IPS-20b (cell line): ENCODE results near the gene KRTAP10-2.
"Not testable (repeated sequence)": the region's sequence is repeated elsewhere in the genome, so short reads cannot be mapped to it uniquely, and the experiment has no call there.

Experiments used
- H3K27ac ChIP-seq: one replicate; pipeline ENCODE4 v1.5.1; 2013; ENCODE audit warnings: low read length
- H3K27me3 ChIP-seq: 2 replicates; pipeline ENCODE4 v1.6.1; 2013; ENCODE audit warnings: mild to moderate bottlenecking, low read length, inconsistent platforms; ENCODE audit not compliant: insufficient read depth
- H3K36me3 ChIP-seq: 2 replicates; pipeline ENCODE4 v1.6.1; 2013; ENCODE audit warnings: low read depth, mild to moderate bottlenecking, inconsistent platforms, low read length, moderate library complexity; ENCODE audit not compliant: insufficient read depth
- H3K4me1 ChIP-seq: 2 replicates; pipeline ENCODE4 v1.6.1; 2013; ENCODE audit warnings: mild to moderate bottlenecking, control low read depth, inconsistent platforms, low read length, moderate library complexity; ENCODE audit not compliant: insufficient read depth
- H3K4me3 ChIP-seq: 2 replicates; pipeline ENCODE4 v1.5.1; 2013; ENCODE audit warnings: mild to moderate bottlenecking, low read length, inconsistent platforms
- H3K9ac ChIP-seq: 2 replicates; pipeline ENCODE4 v1.6.1; 2013; ENCODE audit warnings: low read depth, mild to moderate bottlenecking, inconsistent platforms, low read length, moderate library complexity
- H3K9me3 ChIP-seq: 2 replicates; pipeline ENCODE4 v1.6.1; 2013; ENCODE audit warnings: mild to moderate bottlenecking, low read depth, low read length, inconsistent platforms; ENCODE audit not compliant: insufficient read depth

The KRTAP10-2 gene

DNA sequence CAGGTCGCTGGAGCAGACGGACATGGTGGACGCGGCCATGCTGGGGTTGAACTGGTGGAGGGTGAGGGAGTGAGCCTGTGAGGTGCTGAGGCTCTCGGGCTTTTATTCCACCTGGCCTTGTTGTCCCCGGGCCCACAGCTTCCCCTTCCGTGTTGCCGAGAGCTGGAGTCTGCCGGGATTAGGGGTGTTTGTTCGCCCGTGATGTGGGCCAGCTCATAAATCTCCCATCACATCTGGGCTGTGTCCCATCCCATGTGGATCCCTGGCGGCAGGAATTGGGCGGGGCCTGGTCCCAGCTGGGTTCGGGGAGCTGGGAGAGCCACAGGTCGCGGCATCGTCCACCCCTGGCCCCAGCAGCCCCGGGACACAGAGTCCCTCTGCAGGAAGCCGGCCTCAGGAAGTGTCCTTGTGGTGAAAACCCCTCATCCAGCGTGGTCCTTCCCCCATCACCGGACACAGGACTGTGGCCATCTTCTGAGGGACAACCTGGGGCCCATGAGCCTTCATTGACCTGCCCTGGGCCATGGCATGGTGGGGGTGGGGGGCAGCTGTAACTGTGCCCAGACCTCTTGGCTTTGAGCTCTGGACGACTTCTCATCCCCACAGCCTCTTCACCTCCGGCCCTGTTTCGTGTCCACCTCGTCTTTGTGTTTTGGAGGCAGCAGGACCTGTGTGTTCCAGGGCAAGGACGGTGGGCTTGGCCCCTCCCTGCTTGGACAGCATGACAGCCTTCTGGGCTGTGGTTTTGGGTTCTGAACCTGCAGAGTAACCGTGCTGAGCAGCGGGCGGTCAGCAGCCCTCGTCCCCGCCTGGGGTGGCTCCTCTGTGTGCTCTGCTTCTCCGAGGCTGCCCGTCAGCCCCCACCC, 41.4 kb upstream of the KRTAP10-2 start, which contains the start of gene KRTAP10-6:
KRTAP10-6 (minus strand) TSS at position 60 of the 866 bp plus-strand sequence; CDS start at position 39, 21 bp downstream.
- H3K9ac ChIP-seq, result no peak within 1 kb of the TSS
- peaks cover 8% of the 10 kb centered on the region; the same call in 1 of the 2 replicates for H3K4me1 ChIP-seq
- H3K27me3 ChIP-seq, result no peaks in the 10 kb centered on the region
- no peak within 1 kb of the TSS for H3K27ac ChIP-seq
- no peak within 1 kb of the TSS for H3K4me3 ChIP-seq
- no peaks in the 10 kb centered on the region for H3K36me3 ChIP-seq
- H3K9me3 ChIP-seq, result no peaks in the 10 kb centered on the region

DNA sequence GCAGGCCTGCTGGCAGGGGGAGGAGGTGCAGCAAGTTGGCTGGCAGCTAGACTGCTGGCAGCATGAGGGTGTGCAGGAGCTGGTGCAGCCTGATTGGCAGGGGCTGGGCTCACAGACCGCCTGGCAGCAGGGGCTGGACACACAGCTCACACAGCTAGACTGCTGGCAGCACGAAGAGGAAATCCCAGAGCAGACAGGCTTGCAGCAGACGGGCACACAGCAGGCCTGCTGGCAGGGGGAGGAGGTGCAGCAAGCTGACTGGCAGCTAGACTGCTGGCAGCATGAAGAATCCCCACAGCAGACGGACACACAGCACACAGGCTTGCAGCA, 40.5 kb upstream of the KRTAP10-2 start:
- not testable (repeated sequence) for H3K36me3 ChIP-seq, H3K9ac ChIP-seq, H3K27ac ChIP-seq, H3K4me3 ChIP-seq, H3K4me1 ChIP-seq, H3K27me3 ChIP-seq, H3K9me3 ChIP-seq

DNA sequence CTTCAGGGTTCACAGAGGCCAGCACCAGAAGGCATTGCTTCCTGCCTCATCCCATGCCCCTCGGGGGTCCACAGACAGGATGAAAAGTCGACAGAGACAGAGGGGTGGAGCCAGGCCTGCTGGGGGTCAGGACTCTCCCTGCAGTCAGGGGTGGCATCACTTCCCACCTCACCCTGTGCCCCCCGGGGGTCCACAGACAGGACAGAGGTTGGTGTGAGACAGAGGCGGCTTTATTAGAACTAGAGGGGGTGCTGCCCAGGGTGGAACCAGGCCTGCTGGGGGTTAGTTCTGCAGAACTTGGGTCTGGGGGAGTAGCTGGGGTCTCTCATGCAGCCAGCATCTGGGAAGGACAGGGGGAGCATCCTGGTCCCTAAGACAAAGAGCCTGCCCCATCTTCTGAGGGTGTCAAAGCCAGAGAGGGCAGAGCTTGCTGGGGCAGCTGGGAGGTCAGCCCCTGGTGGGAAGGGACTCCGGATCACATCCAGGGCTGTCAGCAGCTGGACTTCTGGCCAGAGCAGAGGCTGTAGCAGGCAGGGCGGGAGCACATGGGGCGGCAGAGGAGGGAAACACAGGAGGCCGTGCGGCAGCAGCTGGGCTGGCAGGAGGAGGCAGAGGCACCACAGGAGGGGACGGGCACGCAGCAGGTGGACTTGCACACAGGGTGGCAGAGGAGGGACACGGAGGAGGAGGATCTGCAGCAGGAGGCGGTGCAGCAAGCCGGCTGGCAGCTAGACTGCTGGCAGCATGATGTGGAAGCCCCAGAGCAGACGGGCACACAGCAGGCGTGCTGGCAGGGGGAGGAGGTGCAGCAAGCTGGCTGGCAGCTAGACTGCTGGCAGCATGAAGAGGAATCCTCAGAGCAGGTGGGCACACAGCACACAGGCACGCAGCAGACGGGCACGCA, 39.8 kb upstream of the KRTAP10-2 start:
- H3K27me3 ChIP-seq, H3K4me1 ChIP-seq, H3K27ac ChIP-seq, H3K4me3 ChIP-seq, H3K36me3 ChIP-seq, H3K9ac ChIP-seq, H3K9me3 ChIP-seq: not testable (repeated sequence)

DNA sequence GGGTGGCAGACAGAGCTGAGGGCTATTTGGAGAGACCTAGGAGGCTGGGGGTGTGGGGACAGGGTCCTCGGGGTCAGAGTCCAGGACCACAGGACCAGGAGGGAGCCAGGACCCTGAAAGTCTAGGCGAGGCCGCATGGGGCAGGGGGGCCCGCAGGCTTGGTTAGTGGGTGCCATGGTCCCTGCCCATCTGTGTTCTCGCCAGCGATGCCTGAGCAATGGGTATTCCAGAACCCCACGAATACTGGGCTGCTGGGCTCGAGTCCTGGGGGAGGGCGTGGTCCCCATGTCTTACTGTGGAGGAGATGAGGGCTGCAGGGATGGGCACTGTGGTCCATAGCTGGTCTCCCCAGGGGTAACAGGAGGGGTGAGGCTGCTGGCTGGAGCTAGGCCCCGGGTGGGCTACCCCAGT, 39.0 kb upstream of the KRTAP10-2 start:
- Histone ChIP-seq H3K27ac (no peak overlapping the region), H3K9ac (no peak overlapping the region), H3K36me3 (no peaks in the 10 kb centered on the region), H3K9me3 (no peaks in the 10 kb centered on the region), H3K4me3 (no peak overlapping the region), H3K27me3 (no peaks in the 10 kb centered on the region), H3K4me1 (peaks cover 8% of the 10 kb centered on the region; the same call in 1 of the 2 replicates)

DNA sequence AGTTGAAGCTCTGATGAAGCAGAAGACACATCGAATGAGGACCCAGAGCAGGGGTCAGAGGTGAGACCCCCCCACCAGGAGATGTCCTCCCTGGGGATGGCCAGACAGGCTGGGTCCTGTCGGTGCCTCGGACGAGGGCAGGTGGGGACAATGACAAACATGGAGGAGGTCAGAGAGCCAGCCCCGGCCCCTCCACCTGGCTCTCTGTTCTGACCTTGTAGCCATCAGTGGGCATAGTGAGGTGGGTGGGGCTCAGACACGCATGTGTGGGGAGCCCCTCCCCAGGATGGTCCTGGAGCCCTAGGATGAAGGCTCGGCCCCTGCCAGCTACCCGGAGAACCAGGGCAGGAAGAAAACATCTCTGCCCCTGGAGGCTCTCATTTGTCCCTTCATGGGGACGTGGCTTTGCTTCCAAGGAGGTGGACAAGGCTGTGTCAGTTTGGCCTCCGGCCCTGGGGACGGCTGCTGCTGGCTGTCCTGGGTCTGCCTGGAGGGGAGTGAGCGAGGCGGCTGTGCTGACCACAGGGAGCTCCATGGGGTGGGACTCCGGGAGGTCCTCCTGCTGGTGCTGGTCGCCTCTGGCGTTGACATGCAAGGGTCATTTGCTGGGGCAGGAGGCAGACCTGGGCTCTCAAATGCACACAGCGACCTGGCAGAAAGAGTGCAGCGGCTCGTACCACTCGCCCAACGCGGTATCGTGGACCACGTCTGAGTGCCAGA, 38.4 kb upstream of the KRTAP10-2 start:
- Histone ChIP-seq H3K27me3 (no peaks in the 10 kb centered on the region), H3K9ac (no peak overlapping the region), H3K27ac (no peak overlapping the region), H3K36me3 (no peaks in the 10 kb centered on the region), H3K4me1 (peaks cover 8% of the 10 kb centered on the region; the same call in 1 of the 2 replicates), H3K4me3 (no peak overlapping the region), H3K9me3 (no peaks in the 10 kb centered on the region)

DNA sequence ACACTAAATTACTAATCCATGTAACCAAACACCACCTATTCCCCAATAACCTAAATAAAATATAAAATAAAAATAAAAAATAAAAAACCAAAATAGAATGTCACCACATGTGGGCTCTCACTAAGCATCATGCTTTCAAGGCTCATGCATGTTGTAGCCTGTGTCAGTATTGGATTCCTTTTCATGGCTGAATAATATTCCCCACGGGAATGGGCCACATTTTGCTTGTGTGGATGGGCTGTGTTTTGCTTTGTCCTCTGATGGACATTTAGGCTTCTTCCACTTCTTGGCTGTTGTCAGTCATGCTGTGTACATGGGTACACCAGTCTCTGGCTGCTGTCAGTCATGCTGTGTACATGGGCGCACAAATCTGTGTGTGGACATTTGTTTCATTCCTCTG, 37.8 kb upstream of the KRTAP10-2 start:
- Histone ChIP-seq H3K4me1 (peaks cover 8% of the 10 kb centered on the region; the same call in 1 of the 2 replicates), H3K9me3 (no peaks in the 10 kb centered on the region), H3K27me3 (no peaks in the 10 kb centered on the region), H3K9ac (no peak overlapping the region), H3K4me3 (no peak overlapping the region), H3K27ac (no peak overlapping the region), H3K36me3 (no peaks in the 10 kb centered on the region)

DNA sequence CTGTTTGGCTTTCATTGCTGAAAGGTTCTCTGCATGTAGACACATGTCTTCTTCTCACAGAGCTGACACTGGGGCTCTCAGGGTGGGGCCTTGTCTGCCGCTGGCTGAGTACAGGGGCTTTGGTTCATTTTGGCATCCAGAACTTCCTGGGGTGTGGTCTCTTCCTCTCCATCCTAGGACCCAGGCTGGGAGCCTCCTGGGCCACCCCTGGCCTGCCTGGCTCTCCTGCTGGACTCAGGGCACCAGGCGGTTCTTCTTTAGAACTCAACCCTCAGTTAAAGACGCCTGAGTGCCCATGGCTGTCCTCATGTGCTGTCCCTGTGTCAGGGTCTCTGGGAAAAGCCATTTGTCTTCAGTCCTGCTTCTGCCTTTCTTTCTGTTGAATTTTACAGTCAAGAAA, 34.6 kb upstream of the KRTAP10-2 start:
- no peaks in the 10 kb centered on the region for H3K9me3 ChIP-seq
- no peaks in the 10 kb centered on the region for H3K4me1 ChIP-seq
- H3K27ac ChIP-seq, result no peak overlapping the region
- H3K9ac ChIP-seq, result no peak overlapping the region
- no peak overlapping the region for H3K4me3 ChIP-seq
- H3K36me3 ChIP-seq, result no peaks in the 10 kb centered on the region
- no peaks in the 10 kb centered on the region for H3K27me3 ChIP-seq

DNA sequence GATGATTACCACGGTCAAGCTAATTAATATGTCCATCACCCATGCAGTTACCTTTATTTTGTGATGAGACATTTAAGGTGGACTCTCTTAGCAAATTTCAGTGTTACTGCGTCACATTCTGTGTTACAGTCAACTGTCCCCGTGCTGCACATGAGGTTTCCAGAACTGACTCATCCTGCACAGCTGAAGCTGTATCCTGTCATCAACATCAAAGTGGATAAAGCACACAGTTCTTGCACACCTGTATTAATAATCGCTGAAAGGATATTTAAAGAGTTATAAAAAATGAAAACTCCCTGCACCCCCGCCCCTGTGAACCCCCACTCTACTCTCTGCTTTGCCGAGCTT, 32.5 kb upstream of the KRTAP10-2 start:
- Histone ChIP-seq H3K9me3 (no peaks in the 10 kb centered on the region), H3K4me3 (no peak overlapping the region), H3K4me1 (no peaks in the 10 kb centered on the region), H3K36me3 (no peaks in the 10 kb centered on the region), H3K27me3 (no peaks in the 10 kb centered on the region), H3K27ac (no peak overlapping the region), H3K9ac (no peak overlapping the region)

DNA sequence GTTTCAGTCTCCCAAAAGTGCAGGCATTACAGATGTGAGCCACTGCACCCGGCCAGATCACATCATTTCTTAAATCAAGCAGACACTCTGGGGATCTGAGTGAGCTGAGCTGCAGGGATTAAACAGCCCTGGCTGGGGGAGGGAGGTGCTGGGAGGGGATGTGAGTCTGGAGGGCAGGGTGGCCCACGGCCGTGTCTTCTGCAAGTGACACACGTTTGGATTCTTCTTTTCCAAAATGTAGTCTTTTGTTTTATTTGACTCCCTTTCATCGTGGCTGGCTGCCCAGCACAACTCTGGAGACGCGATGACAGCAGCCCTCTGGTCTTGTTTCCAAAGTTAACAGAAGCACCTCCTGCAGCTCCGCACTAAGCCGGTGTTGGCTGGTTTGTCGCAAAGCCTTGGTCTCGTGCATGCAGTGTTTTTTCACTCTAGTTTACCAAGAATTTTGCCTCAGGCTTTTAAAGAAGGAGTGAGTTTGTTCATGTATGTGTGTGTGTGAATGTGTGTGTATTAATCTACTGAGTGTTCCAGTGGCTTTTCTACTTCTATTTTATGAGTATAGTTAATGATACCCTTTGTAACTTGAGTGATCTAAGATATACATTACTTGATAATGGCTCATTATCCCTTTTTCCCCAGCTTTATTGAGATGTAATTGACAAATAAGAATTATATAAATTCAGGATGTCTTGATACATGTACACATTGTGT, 31.9 kb upstream of the KRTAP10-2 start:
- no peak overlapping the region for H3K9ac ChIP-seq
- H3K4me1 ChIP-seq, result no peaks in the 10 kb centered on the region
- H3K27me3 ChIP-seq, result no peaks in the 10 kb centered on the region
- no peaks in the 10 kb centered on the region for H3K9me3 ChIP-seq
- no peak overlapping the region for H3K4me3 ChIP-seq
- H3K27ac ChIP-seq, result no peak overlapping the region
- H3K36me3 ChIP-seq, result no peaks in the 10 kb centered on the region

DNA sequence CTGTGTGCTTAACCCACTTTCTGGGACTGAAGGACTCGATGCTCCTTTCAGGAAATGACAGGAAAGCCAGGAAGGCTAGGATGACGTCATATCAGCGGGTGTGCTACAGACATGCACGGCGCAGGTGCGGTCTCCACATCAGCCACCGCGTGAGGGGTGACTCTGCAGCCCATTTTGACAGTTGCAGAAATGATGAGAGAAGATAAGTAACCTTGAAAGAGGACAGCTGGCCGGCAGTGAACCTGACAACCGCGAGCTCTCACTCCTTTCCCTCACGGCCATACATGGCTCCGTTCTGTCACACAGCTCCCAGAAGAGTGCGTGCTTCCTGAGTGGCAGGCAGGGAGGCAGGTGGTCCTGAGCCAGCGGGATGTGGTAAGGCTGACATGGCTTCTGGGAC, 30.8 kb upstream of the KRTAP10-2 start:
- Histone ChIP-seq H3K9me3 (peaks cover 3% of the 10 kb centered on the region; the same call in 1 of the 2 replicates), H3K9ac (no peak overlapping the region), H3K27ac (no peak overlapping the region), H3K4me3 (no peak overlapping the region), H3K4me1 (no peaks in the 10 kb centered on the region), H3K36me3 (no peaks in the 10 kb centered on the region), H3K27me3 (no peaks in the 10 kb centered on the region)

DNA sequence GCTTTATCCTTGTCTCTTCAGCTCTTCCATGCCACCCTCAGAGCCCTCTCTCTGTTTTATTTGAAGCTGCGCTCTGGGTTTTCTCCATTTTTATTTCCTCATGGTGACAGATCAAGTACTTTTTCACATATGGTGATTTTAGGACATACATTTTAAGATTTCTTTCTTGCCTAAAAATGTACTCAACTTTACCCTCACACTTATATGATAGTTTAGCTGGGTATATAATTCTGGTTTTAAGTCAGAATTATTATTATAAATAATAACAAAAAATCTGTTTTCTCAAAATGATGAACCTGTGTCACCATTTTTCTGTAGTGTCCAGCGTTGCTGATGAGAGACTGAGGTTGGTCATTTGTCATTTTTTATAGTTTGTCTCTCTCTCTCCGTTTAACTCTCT, 29.9 kb upstream of the KRTAP10-2 start:
- H3K9me3 ChIP-seq, result peaks cover 6% of the 10 kb centered on the region
- H3K9ac ChIP-seq, result no peak overlapping the region
- H3K4me1 ChIP-seq, result no peaks in the 10 kb centered on the region
- no peaks in the 10 kb centered on the region for H3K27me3 ChIP-seq
- no peak overlapping the region for H3K27ac ChIP-seq
- H3K4me3 ChIP-seq, result no peak overlapping the region
- H3K36me3 ChIP-seq, result no peaks in the 10 kb centered on the region
